RCC 7860 (cell line): ENCODE data around the gene SMAP1.

Source experiments
- DNase-seq: peaks from one replicate; pipeline ENCODE4 v3.0.0-alpha.2; 2015; ENCODE audit warnings: low spot score
- FAIRE-seq: peaks from 2 replicates; lab custom pipeline; 2012; peaks lifted over from hg19 to GRCh38; lab: Jason Lieb, UNC

SMAP1 gene

GRCh38 chr6:70884074-70884983 is 216.6 kb downstream of the SMAP1 start:
- FAIRE-seq (no peak), DNase-seq (peak; percentile 18)

- DNase-seq (no peak), FAIRE-seq (no peak)
Measured at GRCh38 chr6:70886071-70886470, 218.4 kb downstream of the SMAP1 start.

- no peak for FAIRE-seq
Measured at GRCh38 chr6:70886661-70887060, 219.0 kb downstream of the SMAP1 start.

DNA sequence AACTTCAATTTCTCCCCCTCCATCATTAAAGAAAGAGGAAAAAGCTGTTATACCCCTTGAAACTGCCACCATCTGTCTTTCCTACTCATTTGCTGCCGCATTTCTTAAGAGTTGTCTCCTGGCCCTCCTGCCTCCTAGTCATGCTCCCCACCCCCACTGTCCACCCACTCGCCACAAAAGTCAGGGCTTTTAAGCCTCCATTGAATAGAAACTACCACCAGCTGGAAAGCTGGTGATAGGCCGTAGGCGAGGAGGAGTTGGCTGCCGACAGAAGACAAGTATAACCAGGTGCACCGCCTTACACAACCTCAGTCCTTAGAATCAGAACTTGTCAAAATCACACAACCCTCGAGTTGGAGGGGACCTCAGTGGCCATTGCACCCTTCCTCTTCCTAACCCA is 221.6 kb downstream of the SMAP1 start:
- no peak for FAIRE-seq
- DNase-seq, result no peak

More at GRCh38 chr6:70886661-70887060, 219.0 kb downstream of the SMAP1 start:
- no peak for DNase-seq

DNA sequence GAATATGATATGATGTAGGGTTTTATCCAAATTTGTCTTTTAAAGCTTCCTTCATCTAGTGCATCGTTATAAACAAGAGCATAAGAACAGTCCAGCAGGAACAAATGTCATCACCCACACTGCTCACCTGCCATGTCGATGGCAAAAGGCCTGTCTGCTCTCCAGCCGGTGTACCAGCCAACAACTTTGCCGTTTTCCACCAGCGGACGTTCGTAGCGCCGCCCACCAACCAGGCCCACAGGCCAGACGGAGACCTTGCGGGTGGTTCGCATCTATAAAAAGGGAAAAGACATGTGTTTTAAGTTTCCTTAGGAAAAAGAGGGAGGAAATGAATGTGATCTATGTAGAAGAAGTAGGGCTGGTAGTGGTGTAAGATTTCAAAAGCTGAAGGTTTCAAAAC is 226.3 kb downstream of the SMAP1 start:
- FAIRE-seq (no peak), DNase-seq (no peak)

DNA sequence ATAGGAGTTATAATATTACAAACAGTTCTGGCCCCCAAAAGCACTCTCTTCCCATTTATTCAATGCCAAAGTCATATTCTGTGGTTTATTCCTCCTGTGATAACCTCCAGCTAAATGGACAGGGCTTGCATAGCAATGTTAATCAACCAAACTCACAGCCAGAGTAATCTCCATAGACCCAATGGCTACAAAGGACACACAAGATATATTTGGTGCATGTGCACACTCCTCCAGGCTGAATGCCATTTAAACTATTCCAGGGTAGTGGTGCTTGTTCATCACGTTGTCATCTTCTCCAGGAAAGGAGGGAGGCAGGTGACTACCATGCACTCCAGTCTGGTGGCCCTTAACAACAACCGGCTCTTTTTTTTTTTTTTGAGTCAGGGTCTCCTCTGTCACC is 232.4 kb downstream of the SMAP1 start:
- no peak for FAIRE-seq
- no peak for DNase-seq

DNA sequence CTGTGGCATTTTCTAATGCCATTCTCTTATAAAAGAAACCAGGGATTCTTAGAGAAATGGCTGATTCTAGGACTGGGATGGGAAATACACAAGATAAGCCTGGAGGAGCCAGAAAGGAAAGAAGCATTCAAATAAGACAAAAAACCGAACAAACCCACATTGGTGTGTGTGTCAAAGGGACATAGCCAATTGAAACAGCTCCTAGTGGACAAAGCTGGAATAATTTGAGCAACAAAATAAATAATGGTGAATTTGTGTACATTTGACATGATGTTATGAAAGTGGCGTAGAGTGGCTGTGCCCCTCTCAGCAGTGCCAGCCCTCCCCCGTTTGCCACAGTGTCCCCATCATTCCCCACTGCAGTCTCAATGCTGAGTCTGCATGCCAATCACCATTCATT is 233.6 kb downstream of the SMAP1 start:
- DNase-seq (no peak), FAIRE-seq (no peak)

DNA sequence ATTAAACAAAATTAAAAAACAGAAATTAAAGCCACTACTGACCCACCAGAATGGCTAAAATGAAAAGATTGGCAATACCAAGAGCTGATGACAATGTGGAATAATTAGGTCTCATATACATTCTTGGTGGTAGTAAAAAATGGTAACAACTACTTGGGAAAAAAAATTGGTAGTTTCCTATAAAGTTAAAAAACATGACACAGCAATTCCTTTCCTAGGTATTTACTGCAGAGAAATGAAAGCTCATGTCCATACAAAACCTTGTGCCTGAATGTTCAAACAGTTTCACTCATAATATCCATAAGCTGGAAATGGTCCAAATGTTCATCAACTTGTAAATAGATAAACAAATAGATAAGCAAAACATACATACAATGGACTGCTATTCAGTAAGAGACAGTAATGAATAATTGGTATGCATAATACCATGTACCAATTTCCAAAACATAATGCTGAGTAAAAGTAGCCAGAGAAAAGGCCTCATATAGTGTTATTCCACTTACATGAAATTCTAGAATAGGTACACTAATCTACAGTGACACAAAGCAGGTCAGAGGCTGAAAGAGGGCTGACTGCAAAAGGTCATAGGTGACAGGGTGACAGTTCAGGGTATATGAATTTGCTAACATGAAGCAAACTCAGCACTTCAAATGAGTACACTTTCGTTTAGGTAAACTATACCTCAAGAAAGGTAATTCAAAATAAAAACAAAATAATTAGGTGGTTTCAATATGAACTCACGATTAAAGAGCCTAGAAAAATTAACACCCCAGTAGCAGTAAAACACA is 236.2 kb downstream of the SMAP1 start:
- DNase-seq, result no peak
- FAIRE-seq, result no peak

- DNase-seq (no peak), FAIRE-seq (no peak)
Measured at GRCh38 chr6:70905742-70906141, 238.1 kb downstream of the SMAP1 start.
